HG03460 (cell line): Measurements from ENCODE around the gene UBAC1.

Source experiments
- ATAC-seq: cut with Tn5 transposase; IDR thresholded peaks from one replicate; pipeline ENCODE4 v1.9.1; 2021; ENCODE audit not compliant: unreplicated experiment

The UBAC1 gene, protein sequence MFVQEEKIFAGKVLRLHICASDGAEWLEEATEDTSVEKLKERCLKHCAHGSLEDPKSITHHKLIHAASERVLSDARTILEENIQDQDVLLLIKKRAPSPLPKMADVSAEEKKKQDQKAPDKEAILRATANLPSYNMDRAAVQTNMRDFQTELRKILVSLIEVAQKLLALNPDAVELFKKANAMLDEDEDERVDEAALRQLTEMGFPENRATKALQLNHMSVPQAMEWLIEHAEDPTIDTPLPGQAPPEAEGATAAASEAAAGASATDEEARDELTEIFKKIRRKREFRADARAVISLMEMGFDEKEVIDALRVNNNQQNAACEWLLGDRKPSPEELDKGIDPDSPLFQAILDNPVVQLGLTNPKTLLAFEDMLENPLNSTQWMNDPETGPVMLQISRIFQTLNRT

DNA sequence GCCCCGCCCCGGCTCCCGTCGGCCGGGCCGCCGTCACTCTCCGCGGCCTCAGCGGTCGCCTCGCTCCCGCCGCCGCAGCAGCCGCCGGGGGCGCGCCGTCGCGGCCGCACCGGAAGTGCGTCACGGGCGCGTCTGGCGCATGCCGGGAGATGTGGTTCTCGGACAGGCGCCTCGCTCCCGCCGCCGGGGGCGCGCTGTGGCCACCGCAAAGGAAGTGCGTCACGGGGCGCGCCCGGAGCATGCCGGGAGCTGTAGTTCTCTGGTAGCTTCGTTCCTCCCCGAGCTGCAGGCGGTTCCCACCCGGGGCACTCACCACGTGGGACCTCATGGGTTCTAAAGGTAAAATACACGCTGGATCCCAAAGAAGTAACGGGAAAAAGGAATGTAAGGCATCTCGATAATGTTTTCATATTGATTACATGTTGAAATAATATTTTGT is at the start of gene UBAC1:
UBAC1 (minus strand) TSS at position 97 of the 439 bp plus-strand sequence. CDS start 211 bp downstream, outside the sequence.
- peak; percentile 78 for ATAC-seq

DNA sequence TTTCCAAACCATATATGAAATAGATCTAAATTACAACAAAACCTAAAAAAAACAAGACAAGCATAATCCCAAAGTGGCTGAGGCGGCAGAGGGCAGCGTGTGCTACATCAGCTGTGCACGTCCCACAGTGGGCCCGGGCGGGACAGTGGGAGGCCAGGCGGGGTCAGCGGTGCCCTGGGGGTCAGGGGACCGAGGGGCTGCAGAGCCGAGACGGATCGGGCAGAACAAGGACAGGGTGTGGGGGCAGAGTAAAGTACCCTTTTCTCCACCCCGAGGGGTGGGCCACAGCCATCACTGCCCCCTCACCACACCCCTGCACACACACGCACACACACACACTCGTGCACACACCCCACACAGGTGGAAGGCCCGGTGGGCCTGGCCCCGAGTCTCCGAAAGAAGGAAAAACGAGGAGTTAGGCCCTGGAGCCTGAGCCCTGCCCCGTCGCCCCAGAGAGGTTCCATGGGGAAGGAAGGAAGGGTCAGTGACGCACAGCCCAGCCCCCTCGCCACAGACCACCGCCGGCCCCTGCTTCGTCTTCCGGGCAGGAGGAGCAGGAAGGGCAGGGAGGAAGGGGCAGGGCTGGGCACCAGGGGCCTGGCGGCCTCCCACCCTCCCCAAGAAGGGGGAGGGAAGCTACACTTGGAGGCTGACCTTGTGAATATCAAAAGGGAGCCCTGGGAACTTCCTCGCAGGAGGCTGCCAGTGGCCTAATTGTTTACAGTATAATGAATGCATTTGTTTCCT is 49.6 kb upstream of the UBAC1 start:
- ATAC-seq = no peak

DNA sequence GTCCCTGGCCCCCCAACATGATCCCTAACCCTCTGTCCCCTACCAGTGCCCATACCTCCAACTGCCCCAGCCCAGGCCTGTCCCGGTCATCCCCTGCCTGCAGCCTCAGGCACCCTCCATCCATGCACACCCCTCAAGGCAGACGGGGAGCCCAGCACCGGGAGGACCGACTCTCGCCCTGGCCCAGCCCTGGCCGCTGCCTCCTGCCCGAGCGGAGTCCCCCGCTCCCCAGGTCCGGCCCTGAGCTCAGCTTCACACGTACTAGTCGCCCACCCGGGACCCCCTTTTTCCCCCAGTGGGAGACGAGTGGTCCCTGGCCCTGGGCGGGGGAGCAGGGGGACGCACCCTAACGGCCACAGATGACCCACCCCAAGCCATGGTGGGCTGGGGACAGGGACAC is 49.0 kb upstream of the UBAC1 start:
- no peak for ATAC-seq

DNA sequence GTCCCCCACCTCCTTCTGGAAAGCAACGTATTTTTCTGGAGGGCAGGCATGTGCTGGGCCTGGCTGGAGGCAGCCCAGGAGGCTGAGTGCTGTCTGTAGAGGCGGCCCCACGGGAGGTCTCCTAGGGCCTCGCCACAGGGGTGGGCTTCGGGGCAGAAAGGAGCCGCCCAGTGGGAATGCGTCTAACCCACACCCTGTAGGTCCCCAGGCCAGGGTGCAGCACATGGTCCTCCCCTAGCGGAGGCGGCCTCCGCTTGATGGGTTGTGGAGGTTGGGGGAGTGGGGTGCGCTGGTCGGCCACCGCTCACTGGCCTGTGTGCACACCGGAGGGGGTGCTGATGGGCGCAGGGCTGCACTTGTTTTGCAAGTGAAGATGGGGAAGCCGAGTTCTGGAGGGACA is 48.3 kb upstream of the UBAC1 start:
- ATAC-seq = no peak

DNA sequence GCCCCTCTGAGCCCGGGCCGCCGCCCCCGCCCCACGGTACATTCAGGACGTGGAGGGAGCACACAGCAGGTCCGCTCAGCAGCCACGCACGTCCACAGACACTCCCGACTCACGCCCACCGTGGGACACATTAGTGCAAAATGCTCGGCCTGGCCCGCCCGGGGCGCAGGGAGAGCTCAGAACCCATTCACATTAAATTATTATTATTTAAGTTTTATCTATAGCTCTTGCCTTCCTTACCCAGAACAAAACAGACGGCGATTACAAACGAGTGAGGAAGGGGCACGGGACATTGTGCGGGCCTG is 47.5 kb upstream of the UBAC1 start:
- no peak for ATAC-seq

DNA sequence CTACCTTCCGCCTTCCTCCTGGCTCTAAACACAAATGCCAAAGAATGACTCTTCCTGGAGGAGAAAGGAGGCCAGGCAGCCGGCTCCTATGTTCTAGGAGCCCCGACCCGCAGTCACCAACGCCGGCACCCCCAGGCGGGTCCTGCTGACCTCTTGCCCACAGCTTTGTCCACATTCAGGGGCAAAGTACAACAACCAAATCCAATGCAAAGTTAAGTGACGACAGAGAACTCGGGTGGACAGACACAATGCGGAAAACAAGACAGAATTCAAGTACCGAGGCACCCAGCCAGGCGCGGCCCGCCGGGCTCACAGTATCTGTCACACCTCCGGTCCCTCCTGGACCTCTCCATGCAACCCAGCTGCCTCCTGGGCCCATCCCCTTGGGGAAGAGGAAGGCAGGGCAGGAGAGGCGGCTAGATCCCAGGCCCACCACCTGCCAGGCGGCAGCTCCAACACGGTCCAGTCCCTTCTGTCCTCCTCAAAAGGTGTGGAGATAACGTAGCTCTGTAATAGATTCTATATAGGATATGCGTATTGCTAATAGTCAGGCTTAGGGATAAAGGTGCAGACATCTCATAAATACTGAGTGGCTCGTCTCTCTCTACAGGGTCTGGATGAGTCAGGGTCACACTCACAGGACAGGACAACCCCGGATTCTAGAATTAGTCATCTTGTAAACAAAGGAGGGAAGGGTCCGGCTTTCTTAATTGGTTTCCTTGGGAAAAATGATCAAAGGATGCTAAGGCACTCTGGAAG is 46.9 kb upstream of the UBAC1 start:
- no peak for ATAC-seq

DNA sequence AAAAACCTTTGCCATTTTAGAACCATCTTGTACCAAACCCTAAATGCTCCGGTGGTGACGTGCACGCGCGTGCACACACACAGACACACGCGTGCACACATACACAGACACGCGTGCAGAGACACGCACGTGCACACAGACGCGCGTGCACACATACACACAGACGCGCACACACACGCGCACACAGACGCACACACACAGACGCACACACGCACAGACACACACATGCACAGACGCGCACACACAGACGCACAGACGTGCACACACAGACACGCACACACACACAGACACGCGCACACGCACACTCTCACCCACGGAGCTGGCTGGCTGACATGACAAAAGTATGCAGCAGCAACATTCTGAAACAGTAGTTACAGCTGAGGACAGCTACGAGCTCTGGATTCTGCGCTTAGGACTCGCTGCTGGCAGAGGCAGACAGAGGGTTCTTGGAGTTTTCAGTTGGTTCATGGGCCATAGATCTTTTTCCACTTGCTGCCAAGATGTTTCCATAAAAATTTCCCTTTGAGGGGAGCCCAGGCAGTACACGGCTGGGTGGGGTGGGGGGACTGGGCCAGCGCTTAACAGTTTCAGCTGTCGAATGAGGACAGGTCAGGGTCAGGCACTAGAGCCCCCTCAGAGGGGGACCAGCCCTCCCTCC is 46.2 kb upstream of the UBAC1 start:
- ATAC-seq = no peak

DNA sequence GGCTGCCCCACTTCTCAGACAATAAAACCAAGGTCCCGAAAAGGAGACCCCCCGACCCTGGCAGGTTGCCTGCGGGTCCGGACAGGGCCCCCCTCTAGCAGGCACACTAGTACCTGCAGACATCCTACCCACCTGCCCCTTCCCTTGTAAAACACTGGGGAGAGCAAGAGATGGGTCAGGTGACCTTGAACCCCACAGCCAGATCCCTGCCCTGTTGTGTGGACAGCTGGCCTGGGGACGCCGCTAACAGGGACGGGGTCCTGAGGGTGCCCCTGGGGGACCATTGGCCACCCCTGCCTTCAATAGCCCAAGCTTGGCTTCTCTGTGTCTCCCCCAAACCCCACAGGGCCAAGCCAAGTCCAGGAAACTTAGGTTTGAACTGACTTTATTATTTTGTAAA is 45.0 kb upstream of the UBAC1 start:
- ATAC-seq = no peak

DNA sequence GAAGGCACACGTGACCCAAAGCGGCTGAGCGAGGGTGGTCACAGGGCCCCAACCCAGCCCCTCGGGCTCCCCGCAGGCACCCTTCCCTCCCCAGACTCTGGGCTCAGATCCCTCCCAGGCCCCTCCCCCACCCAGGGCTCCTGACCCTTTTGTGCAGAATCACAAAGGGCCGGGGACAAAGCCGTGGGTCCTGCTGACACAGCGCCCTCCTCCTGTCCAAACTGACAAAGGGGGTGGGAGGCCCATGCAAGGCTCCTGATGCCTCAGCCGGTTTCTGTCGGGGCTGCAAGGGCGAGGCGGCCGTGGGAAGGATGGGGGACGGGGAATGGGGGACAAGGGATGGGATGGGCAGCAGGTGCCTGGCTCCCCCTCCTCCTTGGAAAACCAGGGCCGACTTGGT is 43.5 kb upstream of the UBAC1 start:
- ATAC-seq = no peak

DNA sequence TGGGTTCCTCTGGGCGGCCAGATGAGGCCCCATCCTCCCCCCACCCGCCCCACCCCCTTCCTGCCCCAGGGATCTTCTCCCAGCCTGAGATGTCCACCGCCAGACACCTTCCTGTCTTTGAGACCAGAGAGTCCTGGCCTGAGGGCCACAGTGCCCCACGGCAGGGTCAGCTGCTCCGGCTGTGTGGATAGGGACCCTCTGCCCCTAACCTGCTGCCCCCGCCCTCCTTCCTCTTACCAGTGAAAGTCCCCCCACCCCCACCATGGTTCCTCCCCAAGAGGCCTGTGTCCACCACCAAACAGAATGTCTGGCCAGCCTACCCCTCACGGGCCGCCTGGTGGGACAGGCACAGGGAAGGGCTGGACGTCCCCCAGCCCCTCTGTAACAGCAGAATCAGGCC is 43.0 kb upstream of the UBAC1 start:
- no peak for ATAC-seq

DNA sequence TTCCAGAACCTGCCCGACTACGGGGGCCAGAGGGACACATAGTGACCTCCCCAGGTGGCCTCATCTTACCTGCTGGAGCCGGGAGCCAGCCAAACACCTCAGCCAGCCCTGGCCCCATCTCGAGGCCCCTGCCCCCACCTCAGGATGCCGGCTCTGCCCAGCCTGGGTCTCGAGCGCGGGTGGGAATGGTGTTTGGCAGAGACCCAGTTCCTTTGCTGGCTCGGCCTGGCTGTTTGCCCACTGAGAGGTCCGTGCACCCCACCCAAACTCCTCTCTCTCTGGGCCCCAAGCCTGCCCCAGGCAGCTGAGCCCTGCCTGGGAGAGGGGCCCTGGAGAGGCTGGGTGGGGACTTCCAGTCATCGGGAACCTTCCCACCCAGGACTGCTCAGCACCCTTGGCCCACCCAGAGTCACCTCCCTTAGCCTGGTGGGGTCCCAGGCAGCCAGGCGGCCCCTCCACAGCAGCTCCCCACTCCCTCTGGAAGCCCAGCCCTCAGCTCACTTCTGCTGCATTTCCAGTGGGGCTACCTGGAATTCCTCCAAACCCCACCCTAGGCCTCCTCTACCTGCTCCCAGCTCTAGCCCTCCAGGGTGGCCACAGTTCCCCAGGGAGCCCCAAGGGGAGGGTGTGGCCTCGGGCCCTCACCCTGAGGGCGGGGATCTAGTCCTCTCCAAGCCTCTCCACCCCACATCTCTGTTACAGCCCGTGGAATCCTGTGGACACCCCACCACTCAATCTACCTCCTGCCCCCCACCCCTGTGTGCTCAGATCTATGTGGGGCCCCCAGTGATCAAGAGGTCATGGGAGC is 42.4 kb upstream of the UBAC1 start:
- no peak for ATAC-seq

DNA sequence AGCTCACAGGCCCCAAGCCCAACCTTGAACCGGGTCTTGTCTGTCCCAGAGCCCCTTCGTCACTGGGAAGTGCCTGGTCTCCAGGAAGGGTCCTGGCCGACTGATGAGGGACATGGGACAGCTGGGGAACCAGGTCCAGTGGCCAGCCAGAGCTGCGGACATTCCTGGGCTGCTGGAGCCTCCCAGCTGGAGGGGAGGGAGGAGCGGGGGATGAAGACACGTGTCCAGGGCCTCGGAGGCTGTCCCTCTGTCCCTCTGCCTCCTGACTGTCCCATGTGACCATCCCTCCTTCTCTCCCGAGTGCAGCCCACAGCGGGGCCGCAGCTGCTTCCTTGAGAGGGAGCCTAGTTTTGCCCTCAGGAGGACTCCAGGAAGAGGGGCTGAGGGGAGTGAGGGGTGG is 41.7 kb upstream of the UBAC1 start:
- ATAC-seq = no peak

DNA sequence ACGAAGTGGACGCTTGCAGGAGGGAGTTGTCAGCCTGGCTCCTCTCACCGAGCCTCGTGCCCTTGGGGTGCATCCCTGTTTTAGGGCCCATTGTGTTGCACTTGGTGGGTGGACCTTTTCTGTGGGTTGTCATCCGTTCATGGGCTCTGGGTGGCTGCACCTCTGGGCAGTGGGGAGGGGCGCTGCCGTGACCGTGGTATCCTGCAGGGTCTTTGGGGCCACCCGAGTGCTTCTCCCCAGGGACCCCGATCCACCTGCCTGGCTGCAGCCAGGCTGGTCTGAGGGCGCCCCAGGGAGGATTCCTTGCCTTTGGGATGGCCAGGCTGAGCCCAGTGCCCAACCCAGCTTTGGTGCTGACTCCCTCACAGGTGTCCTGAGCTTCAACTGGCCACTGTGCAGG is 41.0 kb upstream of the UBAC1 start:
- ATAC-seq = no peak

DNA sequence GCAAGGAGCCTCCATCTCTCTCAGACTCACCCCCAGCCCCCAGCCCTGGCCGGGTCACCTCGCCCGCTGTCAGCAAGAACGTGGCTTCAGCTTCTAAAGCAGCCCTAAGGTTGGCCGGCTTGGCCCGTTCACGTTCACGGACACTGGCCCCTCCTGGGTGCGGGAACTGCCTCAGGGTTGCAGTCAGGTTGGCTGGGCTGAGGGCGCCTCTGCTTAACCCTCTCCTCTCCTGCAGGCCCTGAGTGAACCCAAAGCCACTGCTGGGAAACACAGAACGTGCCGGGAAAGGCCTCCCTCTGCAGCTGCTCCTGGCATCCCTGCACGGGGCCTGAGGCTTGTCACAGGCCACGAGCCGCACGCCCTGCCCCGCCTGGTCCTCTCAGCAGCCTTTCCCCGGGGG is 40.1 kb upstream of the UBAC1 start:
- no peak for ATAC-seq

DNA sequence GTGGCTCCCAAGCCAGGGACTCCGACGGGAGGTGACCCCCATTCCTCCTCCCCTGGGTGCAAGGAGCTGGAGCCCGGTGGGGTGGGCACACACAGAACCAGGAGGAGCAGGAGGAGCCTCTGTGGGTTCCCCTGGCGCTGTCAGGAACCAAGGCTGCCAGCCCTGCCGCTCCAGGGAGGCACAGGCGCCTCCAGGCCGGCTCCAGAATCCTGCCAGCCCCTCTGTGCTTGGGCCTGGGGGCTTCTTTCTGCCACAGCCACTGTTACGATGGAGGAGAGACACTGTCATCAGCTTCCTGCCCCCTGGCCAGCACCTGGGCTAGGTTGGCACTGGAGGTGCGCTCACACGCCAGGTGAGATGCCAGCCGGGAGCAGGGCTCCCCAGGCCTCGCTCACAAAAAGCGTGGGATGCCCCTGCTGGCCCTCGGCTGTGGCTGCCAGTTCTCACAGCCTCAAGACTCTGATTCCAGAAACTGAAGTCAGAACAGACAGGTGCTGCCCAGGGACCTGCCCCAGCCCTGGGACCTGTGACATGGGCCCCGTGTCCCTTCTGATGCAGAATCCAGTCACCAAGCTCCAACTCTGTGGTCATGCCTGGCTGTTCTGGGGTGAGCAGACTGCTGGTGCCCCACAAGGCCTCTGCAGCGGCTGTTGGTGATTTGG is 37.4 kb upstream of the UBAC1 start:
- no peak for ATAC-seq

DNA sequence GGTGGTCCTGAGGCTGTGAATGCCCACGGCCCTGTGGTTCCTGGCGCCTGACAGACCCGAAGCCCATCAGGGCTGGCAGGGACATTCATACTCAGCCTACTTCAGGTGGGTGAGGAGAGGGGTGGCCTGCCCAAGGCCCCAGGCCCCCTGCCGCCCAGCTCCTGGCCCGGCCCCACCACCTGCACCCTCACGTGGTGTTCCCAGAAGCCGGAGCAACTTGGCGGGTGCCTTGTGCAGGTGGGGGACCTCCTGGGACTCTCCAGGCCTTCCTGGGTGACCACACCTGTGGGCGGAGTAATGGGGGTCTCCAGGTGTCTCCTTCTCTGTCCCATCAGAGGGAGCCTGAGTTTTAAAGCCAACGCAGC is 36.8 kb upstream of the UBAC1 start:
- no peak for ATAC-seq

DNA sequence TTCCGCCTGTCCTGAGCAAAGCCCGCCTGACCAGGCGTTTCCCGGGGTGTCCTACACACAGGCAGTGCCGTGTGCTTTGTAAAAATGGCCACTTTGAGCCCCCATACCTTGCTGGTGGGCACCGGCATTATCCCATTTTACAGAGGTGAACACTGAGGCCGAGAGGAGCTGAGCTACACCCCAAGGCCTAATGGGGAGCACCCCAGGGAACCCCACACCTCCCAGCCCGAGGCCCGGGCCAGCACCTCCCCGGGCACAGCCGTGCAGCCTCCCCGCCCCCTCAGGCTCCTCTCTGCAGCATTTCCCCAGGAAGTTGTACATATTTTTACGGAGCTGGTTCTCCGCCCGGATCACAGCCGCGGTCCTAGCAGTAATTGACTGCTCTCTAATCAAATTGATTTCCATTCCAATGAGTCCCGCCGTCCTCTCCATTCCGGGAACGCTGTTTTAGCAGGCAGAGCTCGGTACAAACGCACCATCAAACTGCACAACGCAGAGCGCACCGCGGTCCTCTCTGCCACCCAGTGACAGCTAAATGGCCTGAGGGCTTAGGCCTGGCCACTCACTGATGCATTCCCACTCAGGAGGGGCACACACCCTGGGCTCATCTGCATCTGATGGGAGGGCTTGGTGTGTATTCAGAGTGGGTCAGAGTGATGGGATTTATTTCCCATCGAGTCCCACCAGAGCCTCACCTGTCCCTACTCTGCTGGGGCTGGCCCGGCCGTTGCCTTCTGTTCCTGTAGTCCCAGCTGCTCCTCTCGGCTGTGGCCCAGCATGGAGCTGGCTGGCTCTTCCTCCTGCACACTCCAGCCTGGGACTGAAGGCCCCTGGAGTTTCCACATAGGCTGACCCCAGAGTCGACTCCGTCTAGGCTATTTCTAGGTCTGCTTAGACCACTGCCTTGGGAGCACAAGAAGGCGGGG is 36.2 kb upstream of the UBAC1 start:
- ATAC-seq = no peak

DNA sequence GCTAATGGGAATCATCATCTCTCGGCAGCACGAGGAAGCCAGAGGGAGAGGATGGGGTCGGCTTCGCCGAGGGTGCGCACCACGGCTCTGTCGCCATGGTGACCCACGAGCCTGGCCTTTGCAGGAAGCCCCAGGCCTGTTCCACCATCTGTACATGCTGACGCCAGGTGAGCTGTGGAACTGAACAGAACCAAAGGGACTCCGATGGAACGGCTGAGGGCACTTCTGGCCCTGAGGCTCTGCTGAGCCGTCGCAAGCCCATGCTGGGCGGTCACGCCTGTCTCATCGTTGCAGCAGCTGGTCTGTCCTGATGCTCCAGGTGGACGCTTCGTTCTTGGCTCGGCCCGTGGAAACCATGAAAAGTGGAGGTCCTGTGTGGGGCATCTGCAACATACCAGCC is 34.6 kb upstream of the UBAC1 start:
- ATAC-seq = no peak
